Chondrocyte (in vitro differentiated cells): ENCODE measurements around the gene ACP2. TPM values are rescaled to one million over a fixed set of nuclear protein-coding genes. Genes with fewer than 3 reads are reported as not detected.

Source experiments
- DNase-seq: peaks from one replicate; pipeline ENCODE4 v3.0.0; 2021; ENCODE audit warnings: mixed read lengths, low spot score
- H3K27ac Mint-ChIP-seq: one replicate; pipeline ENCODE4 v1.8.0; 2021; ENCODE audit warnings: mild to moderate bottlenecking, moderate library complexity, mixed read lengths; ENCODE audit not compliant: unreplicated experiment
- H3K27me3 Mint-ChIP-seq: 2 replicates; pipeline ENCODE4 v1.8.0; 2021; ENCODE audit warnings: low read depth, mixed read lengths
- H3K36me3 Mint-ChIP-seq: 2 replicates; pipeline ENCODE4 v1.8.0; 2021; ENCODE audit warnings: low read depth, mixed read lengths
- H3K4me1 Mint-ChIP-seq: 2 replicates; pipeline ENCODE4 v1.8.0; 2021; ENCODE audit warnings: low read depth, mild to moderate bottlenecking, mixed read lengths
- H3K4me3 Mint-ChIP-seq: one replicate; pipeline ENCODE4 v1.8.0; 2021; ENCODE audit warnings: mild to moderate bottlenecking, moderate library complexity, mixed read lengths; ENCODE audit not compliant: unreplicated experiment
- H3K9me3 Mint-ChIP-seq: 2 replicates; pipeline ENCODE4 v1.8.0; 2021; ENCODE audit warnings: low read depth, mixed read lengths
- CTCF ChIP-seq: fragments of 200-600 bp; sonication (generic); IDR thresholded peaks from 2 replicates; pipeline ENCODE4 v1.5.0; 2021; ENCODE audit warnings: antibody characterized with exemption, mild to moderate bottlenecking, moderate library complexity
- total RNA-seq: library from RNA; stranded (reverse); gene quantifications from 3 replicates; pipeline ENCODE4 v1.2.1, GENCODE V29; 2021

The ACP2 gene
- total RNA-seq, 1 donor from 2014 or later: 35.3 TPM

DNA sequence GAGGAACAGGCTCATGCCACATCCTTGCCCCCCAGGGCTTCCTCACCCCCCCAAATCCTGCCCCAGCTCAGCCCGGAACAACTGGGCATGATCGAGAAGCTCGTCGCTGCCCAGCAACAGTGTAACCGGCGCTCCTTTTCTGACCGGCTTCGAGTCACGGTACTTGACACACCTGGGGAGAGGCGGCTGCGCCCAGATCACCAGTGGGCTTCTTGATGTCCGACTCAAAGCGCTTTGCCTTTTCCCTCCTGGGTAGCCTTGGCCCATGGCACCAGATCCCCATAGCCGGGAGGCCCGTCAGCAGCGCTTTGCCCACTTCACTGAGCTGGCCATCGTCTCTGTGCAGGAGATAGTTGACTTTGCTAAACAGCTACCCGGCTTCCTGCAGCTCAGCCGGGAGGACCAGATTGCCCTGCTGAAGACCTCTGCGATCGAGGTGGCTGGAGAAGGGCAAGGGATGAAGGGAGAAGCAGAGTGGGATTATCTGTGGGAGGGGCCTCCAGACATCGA, 12.7 kb upstream of the ACP2 start:
- Mint-ChIP-seq H3K27ac (no peak overlapping the region), H3K4me3 (no peak overlapping the region), H3K27me3 (no peaks in the 10 kb centered on the region), H3K36me3 (no peaks in the 10 kb centered on the region), H3K4me1 (peaks cover 28% of the 10 kb centered on the region), H3K9me3 (no peaks in the 10 kb centered on the region)
- DNase-seq: peak; percentile 74
- TF ChIP-seq CTCF: no peak

GRCh38 chr11:47260366-47260765, 11.8 kb upstream of the ACP2 start:
- Mint-ChIP-seq H3K27me3 (no peaks in the 10 kb centered on the region), H3K4me1 (peaks cover 27% of the 10 kb centered on the region), H3K4me3 (no peak overlapping the region), H3K9me3 (no peaks in the 10 kb centered on the region), H3K36me3 (no peaks in the 10 kb centered on the region), H3K27ac (no peak overlapping the region)
- peak; percentile 79 for DNase-seq
- TF ChIP-seq CTCF: no peak

- H3K4me1 Mint-ChIP-seq: peaks cover 27% of the 10 kb centered on the region
- TF ChIP-seq CTCF: peak; percentile 84
Measured at GRCh38 chr11:47259232-47259977, 10.8 kb upstream of the ACP2 start.

DNA sequence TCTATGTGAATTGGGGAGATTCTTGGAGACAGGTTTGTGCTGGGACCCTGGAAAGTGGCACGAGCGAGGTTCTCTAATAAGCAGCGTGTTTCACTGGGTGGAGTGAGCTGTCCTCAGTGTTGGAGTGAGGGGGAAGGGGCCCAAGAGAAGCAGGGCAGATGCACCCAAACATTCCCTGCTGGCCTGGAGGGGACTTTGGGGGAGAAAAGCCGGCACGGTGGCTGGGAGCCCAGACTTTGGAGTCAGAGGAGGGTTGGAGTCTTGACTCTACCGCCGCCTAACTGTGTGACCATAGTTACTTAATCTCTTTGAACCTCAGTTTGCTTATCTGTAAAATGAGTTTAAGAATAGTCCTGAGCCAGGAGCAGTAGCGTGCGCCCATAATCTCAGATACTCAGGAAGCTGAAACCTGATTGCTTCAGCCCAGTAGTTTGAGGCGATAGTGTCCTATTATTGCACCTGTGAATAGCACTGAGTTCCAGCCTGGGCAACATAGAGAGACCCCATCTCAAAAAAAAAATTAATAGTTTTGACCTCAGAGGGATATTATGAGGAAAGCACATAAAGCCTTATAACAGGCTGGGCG, 9.8 kb upstream of the ACP2 start:
- H3K36me3 Mint-ChIP-seq: no peaks in the 10 kb centered on the region
- peak; percentile 40 for DNase-seq
- H3K4me3 Mint-ChIP-seq: no peak overlapping the region
- TF ChIP-seq CTCF: no peak
- H3K27ac Mint-ChIP-seq: no peak overlapping the region
- no peaks in the 10 kb centered on the region for H3K27me3 Mint-ChIP-seq
- H3K9me3 Mint-ChIP-seq: no peaks in the 10 kb centered on the region
- H3K4me1 Mint-ChIP-seq: peaks cover 31% of the 10 kb centered on the region

More at GRCh38 chr11:47259232-47259977, 10.8 kb upstream of the ACP2 start:
- Mint-ChIP-seq H3K9me3 (no peaks in the 10 kb centered on the region), H3K27ac (no peak overlapping the region), H3K27me3 (no peaks in the 10 kb centered on the region), H3K4me3 (no peak overlapping the region), H3K36me3 (no peaks in the 10 kb centered on the region)
- DNase-seq: peak; percentile 59

GRCh38 chr11:47257517-47258316, 9.1 kb upstream of the ACP2 start, which contains the start of gene NR1H3:
NR1H3 (plus strand) TSS chr11:47257996; CDS start chr11:47259217, 1,221 bp downstream.
- peak; percentile 82 for TF ChIP-seq CTCF
- H3K4me3 Mint-ChIP-seq: peak within 1 kb of the TSS; percentile 53
- no peaks in the 10 kb centered on the region for H3K36me3 Mint-ChIP-seq
- no peaks in the 10 kb centered on the region for H3K27me3 Mint-ChIP-seq
- peaks cover 31% of the 10 kb centered on the region for H3K4me1 Mint-ChIP-seq
- peak within 1 kb of the TSS; percentile 51 for H3K27ac Mint-ChIP-seq
- peak; percentile 76 for DNase-seq
- H3K9me3 Mint-ChIP-seq: no peaks in the 10 kb centered on the region
